GM13977 (cell line): ENCODE results near the gene FOXK1.

ENCODE experiments used
- DNase-seq: peaks from one replicate; pipeline ENCODE4 v3.0.0; 2012; ENCODE audit warnings: low spot score
- CTCF ChIP-seq: IDR thresholded peaks from 2 replicates; pipeline ENCODE4 v1.5.1; 2012; ENCODE audit warnings: mild to moderate bottlenecking, control low read depth; ENCODE audit not compliant: insufficient read depth; ENCODE audit errors: extremely low read depth, missing control alignments
- in situ Hi-C: fragments of 300-500 bp; cut with MboI; formaldehyde crosslinking; loops from one replicate; pipeline ENCODE4 v1.12.0; 2022; ENCODE audit warnings: low sequenced_read_pairs, low pct_unique_long_range_greater_than_20kb, mixed read lengths, inconsistent platforms; ENCODE audit not compliant: unreplicated experiment

Gene FOXK1

DNA sequence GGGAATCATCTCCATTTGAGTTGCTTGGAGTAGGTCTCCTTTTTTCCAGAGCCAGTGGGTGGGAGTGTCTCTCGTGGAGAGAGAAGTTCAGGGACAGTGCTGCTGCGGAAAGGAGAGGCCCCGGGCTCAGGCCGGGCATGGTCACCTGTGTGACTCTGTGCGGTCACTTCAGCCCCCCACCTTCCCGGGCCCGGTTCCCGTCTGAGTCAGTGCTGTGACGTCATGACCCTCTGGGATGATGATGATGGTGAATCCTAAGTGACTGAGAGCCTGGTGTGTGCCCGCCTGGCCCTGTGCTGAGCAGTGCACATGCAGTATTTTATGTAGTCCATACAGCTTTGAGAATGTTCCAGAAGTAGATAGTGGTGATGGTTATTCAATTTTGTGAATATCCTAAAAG is 60.8 kb downstream of the FOXK1 start:
- in situ Hi-C loops: no loop called here
- TF ChIP-seq CTCF: no peak

GRCh38 chr7:4744391-4745264 is 62.5 kb downstream of the FOXK1 start:
- no peak for TF ChIP-seq CTCF
- DNase-seq: peak; percentile 86
- in situ Hi-C loops: no loop called here

More for the DNA sequence above, 60.8 kb downstream of the FOXK1 start:
- no peak for DNase-seq

GRCh38 chr7:4745265-4745919 is 63.3 kb downstream of the FOXK1 start:
- no peak for DNase-seq
- no peak for TF ChIP-seq CTCF
- in situ Hi-C loops: no loop called here

DNA sequence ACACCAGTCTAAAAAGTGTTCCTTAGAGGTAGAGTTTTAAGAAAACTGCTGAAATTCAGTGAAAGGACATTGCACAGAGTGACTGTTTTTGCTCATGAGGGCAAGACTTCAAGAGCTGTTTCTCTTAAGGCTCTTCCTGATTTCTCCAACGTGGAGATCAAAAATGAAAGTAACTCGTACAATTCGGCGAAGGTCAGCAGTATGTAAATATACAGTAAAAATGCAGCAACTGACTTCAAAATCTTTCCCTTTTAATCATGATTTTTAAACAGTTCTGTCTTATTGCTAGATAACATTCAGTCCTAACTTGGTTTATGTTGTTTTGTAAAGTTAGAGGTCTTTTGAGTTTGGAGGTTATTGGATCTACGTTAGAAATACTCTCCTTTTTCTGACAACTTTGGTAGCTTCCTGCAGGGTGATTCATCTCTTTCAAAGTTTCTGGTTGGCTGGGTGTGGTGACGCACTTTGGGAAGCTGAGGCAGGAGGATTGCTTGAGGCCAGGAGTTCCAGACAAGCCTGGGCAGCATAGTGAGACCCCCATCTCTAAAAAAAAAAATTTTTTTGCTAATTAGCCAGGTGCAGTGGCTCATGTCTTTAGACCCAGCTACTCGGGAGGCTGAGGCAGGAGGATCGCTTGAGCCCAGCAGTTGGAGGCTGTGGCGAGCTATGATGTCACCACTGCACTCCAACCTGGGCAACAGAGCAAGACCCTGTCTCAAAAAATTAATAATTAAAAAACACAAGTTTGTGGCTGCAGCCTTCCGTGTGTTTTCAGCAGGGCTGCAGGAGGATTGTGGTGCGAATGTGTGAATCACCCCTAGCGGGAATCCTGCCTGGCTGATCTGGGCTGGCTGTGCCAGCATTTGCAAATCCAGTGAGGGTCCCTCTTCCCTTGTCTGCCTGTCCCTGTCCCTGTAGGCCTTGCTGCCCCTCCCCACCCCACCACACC is 64.2 kb downstream of the FOXK1 start:
- no peak for TF ChIP-seq CTCF
- in situ Hi-C loops: no loop called here

DNA sequence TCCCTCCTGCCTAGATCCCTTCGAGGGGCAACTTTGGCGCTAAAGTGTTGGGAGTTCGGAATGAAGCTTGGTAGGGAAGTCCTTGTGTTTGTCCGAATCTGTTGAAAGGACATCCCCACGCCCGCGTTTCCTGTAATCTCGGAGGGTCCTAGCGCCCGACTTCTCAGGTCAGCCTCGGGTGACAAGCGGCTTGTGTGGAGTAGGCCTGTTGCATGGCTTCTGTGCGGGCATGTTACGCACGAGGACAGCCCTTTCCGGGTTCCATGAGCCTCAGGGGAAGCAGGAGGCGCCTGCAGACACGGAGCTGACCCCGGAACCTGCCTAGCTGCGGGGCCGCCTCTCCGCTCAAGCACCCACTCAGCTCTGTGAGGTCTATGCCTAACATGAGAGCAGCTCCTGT is 64.9 kb downstream of the FOXK1 start:
- in situ Hi-C loops: no loop called here
- no peak for TF ChIP-seq CTCF
- DNase-seq: no peak

More for the DNA sequence above, 64.2 kb downstream of the FOXK1 start:
- no peak for DNase-seq

- no peak for DNase-seq
- in situ Hi-C loops: no loop called here
- no peak for TF ChIP-seq CTCF
These were observed 65.7 kb downstream of the FOXK1 start for GRCh38 chr7:4747746-4748145.
